Activated CD8-positive, alpha-beta T cell treated with anti-CD3 and anti-CD28 coated beads for 36 hours (primary cell): Measurements from ENCODE around the gene GBP2. TPM values are rescaled to one million over a fixed set of nuclear protein-coding genes. Genes with fewer than 3 reads are reported as not detected.

Source experiments
- ATAC-seq: fragments of 200-7000 bp; cut with Tn5 transposase; one replicate; pipeline ENCODE4 v1.10.0; 2021; ENCODE audit warnings: mild to moderate bottlenecking, moderate library complexity
- CTCF ChIA-PET: fragments of 350-600 bp; sonication (Branson Sonifier 250); formaldehyde crosslinking; loops from one replicate; lab custom pipeline; 2021; ENCODE audit warnings: antibody characterized with exemption; lab: Charles Lee
- POLR2A ChIA-PET: fragments of 350-600 bp; sonication (Branson Sonifier 250); formaldehyde crosslinking; loops from one replicate; lab custom pipeline; 2021; ENCODE audit warnings: antibody characterized with exemption; lab: Charles Lee
- DNase-seq: peaks from one replicate; pipeline ENCODE4 v3.0.0-alpha.2; 2020
- H3K27ac Mint-ChIP-seq: one replicate; pipeline ENCODE4 v1.8.0; 2021; ENCODE audit warnings: mild to moderate bottlenecking, mixed read lengths
- H3K27me3 Mint-ChIP-seq: one replicate; pipeline ENCODE4 v1.8.0; 2021; ENCODE audit warnings: mixed read lengths
- H3K36me3 Mint-ChIP-seq: one replicate; pipeline ENCODE4 v1.8.0; 2021; ENCODE audit warnings: low read depth, mixed read lengths
- H3K4me1 Mint-ChIP-seq: one replicate; pipeline ENCODE4 v1.8.0; 2021; ENCODE audit warnings: low read depth, mixed read lengths
- H3K4me3 Mint-ChIP-seq: one replicate; pipeline ENCODE4 v1.8.0; 2021; ENCODE audit warnings: mild to moderate bottlenecking, moderate library complexity, mixed read lengths
- H3K9me3 Mint-ChIP-seq: one replicate; pipeline ENCODE4 v1.8.0; 2021; ENCODE audit warnings: mixed read lengths
- intact Hi-C: fragments of 100-400 bp; cut with micrococcal nuclease; formaldehyde crosslinking; loops from one replicate; pipeline ENCODE4 v1.10.0; 2022
- total RNA-seq, 2 experiments: library from RNA; stranded (reverse); gene quantifications; one replicate each; pipeline ENCODE4 v1.2.3, GENCODE V29; 2021
- TF ChIP-seq, protein P1 (sequence below): fragments of 200-600 bp; IDR thresholded peaks from one replicate; pipeline ENCODE4 v1.8.0; 2022; ENCODE audit warnings: antibody characterized with exemption, mild to moderate bottlenecking

Gene GBP2
- total RNA-seq, 2 experiments from 2014 or later: 181 to 189 TPM

DNA sequence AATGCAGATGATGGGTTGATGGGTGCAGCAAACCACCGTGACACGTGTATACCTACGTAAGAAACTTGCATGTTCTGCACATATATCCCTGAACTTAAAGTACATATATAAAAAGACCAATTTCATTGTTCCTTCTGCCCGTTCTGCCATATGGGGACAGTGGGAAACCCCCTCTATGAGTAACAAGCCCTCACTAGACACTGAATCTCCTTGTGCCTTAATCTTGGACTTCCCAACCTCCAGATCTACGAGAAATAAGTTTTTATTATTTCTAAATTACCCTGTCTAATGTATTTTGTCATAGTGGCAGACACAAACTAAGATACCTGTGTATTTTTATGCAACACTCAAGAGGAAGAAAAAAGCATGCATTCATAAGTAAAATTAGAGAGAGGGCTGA lies 39.9 kb upstream of the GBP2 start:
- H3K27me3 Mint-ChIP-seq: no peaks in the 10 kb centered on the region
- intact Hi-C loops: no loop called here
- POLR2A ChIA-PET: no interaction called here
- ATAC-seq (no peak), DNase-seq (no peak)
- peaks cover under 1% of the 10 kb centered on the region for H3K4me1 Mint-ChIP-seq
- TF ChIP-seq, protein P1, sequence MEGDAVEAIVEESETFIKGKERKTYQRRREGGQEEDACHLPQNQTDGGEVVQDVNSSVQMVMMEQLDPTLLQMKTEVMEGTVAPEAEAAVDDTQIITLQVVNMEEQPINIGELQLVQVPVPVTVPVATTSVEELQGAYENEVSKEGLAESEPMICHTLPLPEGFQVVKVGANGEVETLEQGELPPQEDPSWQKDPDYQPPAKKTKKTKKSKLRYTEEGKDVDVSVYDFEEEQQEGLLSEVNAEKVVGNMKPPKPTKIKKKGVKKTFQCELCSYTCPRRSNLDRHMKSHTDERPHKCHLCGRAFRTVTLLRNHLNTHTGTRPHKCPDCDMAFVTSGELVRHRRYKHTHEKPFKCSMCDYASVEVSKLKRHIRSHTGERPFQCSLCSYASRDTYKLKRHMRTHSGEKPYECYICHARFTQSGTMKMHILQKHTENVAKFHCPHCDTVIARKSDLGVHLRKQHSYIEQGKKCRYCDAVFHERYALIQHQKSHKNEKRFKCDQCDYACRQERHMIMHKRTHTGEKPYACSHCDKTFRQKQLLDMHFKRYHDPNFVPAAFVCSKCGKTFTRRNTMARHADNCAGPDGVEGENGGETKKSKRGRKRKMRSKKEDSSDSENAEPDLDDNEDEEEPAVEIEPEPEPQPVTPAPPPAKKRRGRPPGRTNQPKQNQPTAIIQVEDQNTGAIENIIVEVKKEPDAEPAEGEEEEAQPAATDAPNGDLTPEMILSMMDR: no peak
- H3K9me3 Mint-ChIP-seq: peaks cover 8% of the 10 kb centered on the region
- H3K27ac Mint-ChIP-seq: no peak overlapping the region
- no peaks in the 10 kb centered on the region for H3K36me3 Mint-ChIP-seq
- H3K4me3 Mint-ChIP-seq: no peak overlapping the region
- CTCF ChIA-PET: no interaction called here

DNA sequence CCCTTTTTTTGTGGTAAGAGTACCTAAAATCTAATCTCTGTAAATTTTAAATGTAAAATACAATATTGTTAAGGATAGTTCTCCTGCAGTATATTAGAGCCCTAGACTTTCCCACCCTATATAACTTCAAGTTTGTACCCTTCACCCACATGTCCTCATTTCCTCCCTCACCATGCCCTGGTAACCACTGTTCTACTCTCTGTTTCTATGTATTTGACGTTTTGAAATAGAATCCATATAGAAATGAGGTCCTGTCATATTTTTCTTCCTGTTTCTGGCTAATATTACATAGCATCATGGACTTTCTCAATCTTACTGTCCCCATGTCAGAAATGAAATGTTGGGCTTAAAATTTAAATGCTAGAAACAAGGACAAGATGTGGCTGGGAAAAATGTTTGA lies 25.1 kb upstream of the GBP2 start:
- no peak for DNase-seq
- no peak for ATAC-seq
- Mint-ChIP-seq H3K4me3 (no peak overlapping the region), H3K27me3 (no peaks in the 10 kb centered on the region), H3K4me1 (peaks cover 3% of the 10 kb centered on the region), H3K9me3 (peaks cover 8% of the 10 kb centered on the region), H3K36me3 (no peaks in the 10 kb centered on the region), H3K27ac (no peak overlapping the region)
- intact Hi-C loops: no loop called here
- CTCF ChIA-PET: no interaction called here
- POLR2A ChIA-PET: no interaction called here
- TF ChIP-seq, protein P1: no peak

DNA sequence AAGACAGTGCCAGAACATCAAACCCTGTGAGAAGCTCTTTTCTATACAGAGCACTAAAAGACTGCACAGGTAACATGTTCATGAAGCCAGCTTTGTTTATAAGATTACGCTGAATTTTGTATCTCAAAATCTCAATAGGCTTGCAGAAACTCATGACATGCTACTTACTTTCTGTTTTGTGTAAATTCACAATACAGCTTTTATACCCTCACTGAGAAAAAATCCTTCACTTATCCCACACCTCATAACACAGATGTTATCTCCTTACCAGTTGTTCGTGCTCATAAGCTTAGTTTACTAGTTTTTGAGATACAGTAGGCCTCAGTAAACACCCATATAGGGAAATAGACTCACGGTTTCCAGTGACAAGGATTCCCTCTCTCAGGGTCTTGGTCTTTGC lies 24.1 kb upstream of the GBP2 start:
- intact Hi-C loops: no loop called here
- no peaks in the 10 kb centered on the region for H3K9me3 Mint-ChIP-seq
- TF ChIP-seq, protein P1: no peak
- no peak overlapping the region for H3K27ac Mint-ChIP-seq
- H3K36me3 Mint-ChIP-seq: no peaks in the 10 kb centered on the region
- peaks cover 6% of the 10 kb centered on the region for H3K4me1 Mint-ChIP-seq
- no peak overlapping the region for H3K4me3 Mint-ChIP-seq
- ChIA-PET CTCF (no interaction called here), POLR2A (interaction anchor here (0.9 kb wide), 1 partner anchor 23 kb away, joined by 5 read pairs; no protein-coding TSS in a partner anchor)
- DNase-seq: no peak
- H3K27me3 Mint-ChIP-seq: no peaks in the 10 kb centered on the region
- no peak for ATAC-seq

DNA sequence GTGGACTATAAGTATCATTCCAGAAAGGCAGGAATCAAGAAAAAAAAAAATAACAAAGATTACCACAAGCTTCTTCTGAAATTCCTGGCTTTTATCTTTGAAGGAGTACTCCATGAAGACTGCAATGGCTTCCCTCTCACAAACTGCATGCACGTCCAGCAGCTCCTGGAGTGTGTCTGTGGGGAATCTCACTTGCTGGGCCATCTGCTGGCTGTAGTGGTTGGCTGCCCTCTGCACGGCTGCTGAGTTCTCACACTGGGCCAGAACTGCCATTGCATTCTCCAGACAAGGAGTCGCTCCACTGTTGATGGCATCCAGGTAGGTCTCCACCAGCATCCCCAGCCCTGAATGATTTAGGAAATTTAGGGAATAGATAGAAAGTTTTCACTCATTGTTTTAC lies 23.3 kb upstream of the GBP2 start:
- intact Hi-C loops: no loop called here
- POLR2A ChIA-PET: interaction anchor here (0.9 kb wide), 1 partner anchor 22 kb away, joined by 5 read pairs; no protein-coding TSS in a partner anchor

More for the DNA sequence above, 23.3 kb upstream of the GBP2 start:
- Mint-ChIP-seq H3K27me3 (no peaks in the 10 kb centered on the region), H3K4me1 (peaks cover 6% of the 10 kb centered on the region), H3K4me3 (no peak overlapping the region), H3K9me3 (no peaks in the 10 kb centered on the region), H3K36me3 (no peaks in the 10 kb centered on the region), H3K27ac (no peak overlapping the region)
- no peak for DNase-seq
- ATAC-seq: no peak
- TF ChIP-seq, protein P1: no peak
- CTCF ChIA-PET: interaction anchor here (1.1 to 1.6 kb wide), 2 partner anchors 32 to 307 kb away, joined by 3 to 4 read pairs; no protein-coding TSS in a partner anchor
